ENCODE data around the gene PMPCA. TPM values are rescaled to one million over a fixed set of nuclear protein-coding genes. Genes with fewer than 3 reads are reported as not detected.
A peak's percentile ranks its signal among the peaks of the same experiment; 100 is the strongest.

PMPCA gene
- total and polyA plus RNA-seq, 2 donors (not counting 1 experiment from before 2014, with no cell fraction given) = 26.4 to 70.2 TPM

GRCh38 chr9:136372006-136372405, 38.5 kb upstream of the PMPCA start:
- Histone ChIP-seq H3K9ac (ENCODE audit: insufficient read depth, low read length) (peak overlapping the region; percentile 26), H3K36me3 (ENCODE audit: control insufficient read depth, insufficient read depth, low read length) (peaks cover 3% of the 10 kb centered on the region), H3K79me2 (ENCODE audit: control insufficient read depth, insufficient read depth, low read length) (no peaks in the 10 kb centered on the region), H3K27me3 (ENCODE audit: control insufficient read depth, insufficient read depth, low read length) (no peaks in the 10 kb centered on the region), H2AFZ (ENCODE audit: low read length) (peak overlapping the region; percentile 54), H3K4me2 (ENCODE audit: extremely low read depth, insufficient read depth, low read length) (no peak overlapping the region), H3K4me1 (ENCODE audit: control insufficient read depth, extremely low read depth, insufficient read depth, low read length) (peaks cover 18% of the 10 kb centered on the region), H4K20me1 (ENCODE audit: control insufficient read depth, extremely low read depth, insufficient read depth, low read length) (no peaks in the 10 kb centered on the region), H3K4me3 (replicated peaks in 1 of 4; ENCODE audit: control extremely low read depth in 1 of 4, insufficient read depth in 1 of 4, low read depth in 3 of 4, low read length in 4 of 4) (no peak overlapping the region), H3K27ac (ENCODE audit: insufficient read depth, low read length) (peak overlapping the region; percentile 9), H3K9me3 (ENCODE audit: control insufficient read depth, insufficient read depth, low read depth, low read length) (no peaks in the 10 kb centered on the region)
- TF ChIP-seq EZH2 (IDR thresholded peaks at IDR 0.05; ENCODE audit: low read length, missing control alignments) = no peak
- TF ChIP-seq, protein P1, sequence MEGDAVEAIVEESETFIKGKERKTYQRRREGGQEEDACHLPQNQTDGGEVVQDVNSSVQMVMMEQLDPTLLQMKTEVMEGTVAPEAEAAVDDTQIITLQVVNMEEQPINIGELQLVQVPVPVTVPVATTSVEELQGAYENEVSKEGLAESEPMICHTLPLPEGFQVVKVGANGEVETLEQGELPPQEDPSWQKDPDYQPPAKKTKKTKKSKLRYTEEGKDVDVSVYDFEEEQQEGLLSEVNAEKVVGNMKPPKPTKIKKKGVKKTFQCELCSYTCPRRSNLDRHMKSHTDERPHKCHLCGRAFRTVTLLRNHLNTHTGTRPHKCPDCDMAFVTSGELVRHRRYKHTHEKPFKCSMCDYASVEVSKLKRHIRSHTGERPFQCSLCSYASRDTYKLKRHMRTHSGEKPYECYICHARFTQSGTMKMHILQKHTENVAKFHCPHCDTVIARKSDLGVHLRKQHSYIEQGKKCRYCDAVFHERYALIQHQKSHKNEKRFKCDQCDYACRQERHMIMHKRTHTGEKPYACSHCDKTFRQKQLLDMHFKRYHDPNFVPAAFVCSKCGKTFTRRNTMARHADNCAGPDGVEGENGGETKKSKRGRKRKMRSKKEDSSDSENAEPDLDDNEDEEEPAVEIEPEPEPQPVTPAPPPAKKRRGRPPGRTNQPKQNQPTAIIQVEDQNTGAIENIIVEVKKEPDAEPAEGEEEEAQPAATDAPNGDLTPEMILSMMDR (conservative IDR thresholded peaks at IDR 0.05 in 1 of 2, IDR thresholded peaks at IDR 0.05 in 1 of 2; ENCODE audit: low read depth in 1 of 2, low read length in 2 of 2) = no peak
- no peak for DNase-seq (ENCODE audit: low read depth in 2 of 2)

- no peak for TF ChIP-seq EZH2 (IDR thresholded peaks at IDR 0.05; ENCODE audit: low read length, missing control alignments)
- TF ChIP-seq, protein P1 (conservative IDR thresholded peaks at IDR 0.05 in 1 of 2, IDR thresholded peaks at IDR 0.05 in 1 of 2; ENCODE audit: low read depth in 1 of 2, low read length in 2 of 2) = peak; percentile 22 to 46
- Histone ChIP-seq H4K20me1 (ENCODE audit: control insufficient read depth, extremely low read depth, insufficient read depth, low read length) (no peaks in the 10 kb centered on the region), H3K9ac (ENCODE audit: insufficient read depth, low read length) (peak overlapping the region; percentile 48), H3K79me2 (ENCODE audit: control insufficient read depth, insufficient read depth, low read length) (no peaks in the 10 kb centered on the region), H3K27me3 (ENCODE audit: control insufficient read depth, insufficient read depth, low read length) (no peaks in the 10 kb centered on the region), H3K36me3 (ENCODE audit: control insufficient read depth, insufficient read depth, low read length) (peaks cover 7% of the 10 kb centered on the region), H3K4me3 (replicated peaks in 1 of 4; ENCODE audit: control extremely low read depth in 1 of 4, insufficient read depth in 1 of 4, low read depth in 3 of 4, low read length in 4 of 4) (no peak overlapping the region), H3K27ac (ENCODE audit: insufficient read depth, low read length) (peak overlapping the region; percentile 30), H3K4me2 (ENCODE audit: extremely low read depth, insufficient read depth, low read length) (peak overlapping the region; percentile 48), H3K9me3 (ENCODE audit: control insufficient read depth, insufficient read depth, low read depth, low read length) (no peaks in the 10 kb centered on the region), H2AFZ (ENCODE audit: low read length) (peak overlapping the region; percentile 54), H3K4me1 (ENCODE audit: control insufficient read depth, extremely low read depth, insufficient read depth, low read length) (peaks cover 18% of the 10 kb centered on the region)
- peak; percentile 75 to 87 for DNase-seq (ENCODE audit: low read depth in 2 of 2)
Measured at GRCh38 chr9:136372561-136373299, 37.7 kb upstream of the PMPCA start.

- H4K20me1 ChIP-seq (ENCODE audit: control insufficient read depth, extremely low read depth, insufficient read depth, low read length) = no peaks in the 10 kb centered on the region
- TF ChIP-seq, protein P1 (conservative IDR thresholded peaks at IDR 0.05 in 1 of 2, IDR thresholded peaks at IDR 0.05 in 1 of 2; ENCODE audit: low read depth in 1 of 2, low read length in 2 of 2) = no peak
- no peak for TF ChIP-seq EZH2 (IDR thresholded peaks at IDR 0.05; ENCODE audit: low read length, missing control alignments)
- H3K9me3 ChIP-seq (ENCODE audit: control insufficient read depth, insufficient read depth, low read depth, low read length) = no peaks in the 10 kb centered on the region
- H3K36me3 ChIP-seq (ENCODE audit: control insufficient read depth, insufficient read depth, low read length) = peaks cover 7% of the 10 kb centered on the region
- no peaks in the 10 kb centered on the region for H3K27me3 ChIP-seq (ENCODE audit: control insufficient read depth, insufficient read depth, low read length)
- H3K9ac ChIP-seq (ENCODE audit: insufficient read depth, low read length) = peak within 1 kb of the TSS; percentile 48
- H3K4me3 ChIP-seq (replicated peaks in 1 of 4; ENCODE audit: control extremely low read depth in 1 of 4, insufficient read depth in 1 of 4, low read depth in 3 of 4, low read length in 4 of 4) = no peak within 1 kb of the TSS
- H3K4me1 ChIP-seq (ENCODE audit: control insufficient read depth, extremely low read depth, insufficient read depth, low read length) = peaks cover 18% of the 10 kb centered on the region
- H2AFZ ChIP-seq (ENCODE audit: low read length) = peak within 1 kb of the TSS; percentile 4
- H3K4me2 ChIP-seq (ENCODE audit: extremely low read depth, insufficient read depth, low read length) = peak within 1 kb of the TSS; percentile 48
- no peak for DNase-seq (ENCODE audit: low read depth in 2 of 2)
- H3K27ac ChIP-seq (ENCODE audit: insufficient read depth, low read length) = peak within 1 kb of the TSS; percentile 30
- no peaks in the 10 kb centered on the region for H3K79me2 ChIP-seq (ENCODE audit: control insufficient read depth, insufficient read depth, low read length)
Measured at GRCh38 chr9:136373300-136374182, 36.9 kb upstream of the PMPCA start, which contains the start of gene CARD9. Gene CARD9, minus strand, starts transcription at chr9:136373669. Its CDS starts 1,591 bp downstream, at chr9:136372078.
